GM12873 (cell line): ENCODE measurements around the gene TMEM198.

Experiments
- CTCF ChIP-seq: IDR thresholded peaks from 2 replicates; pipeline ENCODE4 v1.5.1; 2012; ENCODE audit warnings: low read depth, mild to moderate bottlenecking, moderate library complexity, low read length, control low read depth; ENCODE audit not compliant: insufficient read depth; ENCODE audit errors: missing control alignments

TMEM198 gene

GRCh38 chr2:219527472-219527871, 16.4 kb upstream of the TMEM198 start:
- TF ChIP-seq CTCF, result no peak

GRCh38 chr2:219530048-219530963, 13.5 kb upstream of the TMEM198 start:
- TF ChIP-seq CTCF, result peak; percentile 96

GRCh38 chr2:219531639-219532377, 12.0 kb upstream of the TMEM198 start:
- no peak for TF ChIP-seq CTCF

- TF ChIP-seq CTCF, result no peak
Observed at GRCh38 chr2:219532378-219532649, 11.5 kb upstream of the TMEM198 start.

- TF ChIP-seq CTCF, result no peak
Observed at GRCh38 chr2:219533930-219534661, 9.7 kb upstream of the TMEM198 start.

GRCh38 chr2:219536425-219536824, 7.4 kb upstream of the TMEM198 start:
- TF ChIP-seq CTCF, result no peak

- TF ChIP-seq CTCF, result no peak
Observed at GRCh38 chr2:219536967-219537366, 6.9 kb upstream of the TMEM198 start.
